Anterior cingulate cortex (tissue), 58 donors: ENCODE results near the gene SMG1.
"Not testable (repeated sequence)": the region's sequence is repeated elsewhere in the genome, so short reads cannot be mapped to it uniquely, and the experiment has no call there.

ENCODE experiments used
- DNase-seq, 58 donors: peaks; one replicate each; lab custom pipeline; 2025; lab: John Stamatoyannopoulos, UW

SMG1 gene

GRCh38 chr16:18862891-18863290 lies 63.3 kb downstream of the SMG1 start:
- not testable (repeated sequence) for DNase-seq

GRCh38 chr16:18855196-18855595 lies 71.0 kb downstream of the SMG1 start:
- no peak for DNase-seq

- no peak for DNase-seq
These were observed 72.5 kb downstream of the SMG1 start for GRCh38 chr16:18853694-18854093.

DNA sequence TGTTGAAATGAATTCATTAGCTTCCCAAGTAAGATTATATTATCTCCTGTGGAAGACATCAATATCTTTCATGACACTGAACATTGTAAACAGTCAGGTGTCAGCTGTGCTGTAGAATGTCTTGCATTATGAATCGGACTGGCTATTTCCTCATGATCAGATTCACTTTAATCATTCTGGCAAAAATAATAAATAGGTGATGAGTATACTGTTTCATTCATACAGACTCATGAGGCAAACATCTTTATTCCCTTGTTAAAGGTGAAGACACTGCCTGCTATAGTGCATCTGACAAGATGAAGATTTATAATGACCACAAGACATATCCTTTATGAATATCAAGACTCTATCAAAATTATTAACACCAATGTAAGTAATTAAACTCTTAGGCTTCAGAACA lies 73.6 kb downstream of the SMG1 start:
- DNase-seq, result no peak

DNA sequence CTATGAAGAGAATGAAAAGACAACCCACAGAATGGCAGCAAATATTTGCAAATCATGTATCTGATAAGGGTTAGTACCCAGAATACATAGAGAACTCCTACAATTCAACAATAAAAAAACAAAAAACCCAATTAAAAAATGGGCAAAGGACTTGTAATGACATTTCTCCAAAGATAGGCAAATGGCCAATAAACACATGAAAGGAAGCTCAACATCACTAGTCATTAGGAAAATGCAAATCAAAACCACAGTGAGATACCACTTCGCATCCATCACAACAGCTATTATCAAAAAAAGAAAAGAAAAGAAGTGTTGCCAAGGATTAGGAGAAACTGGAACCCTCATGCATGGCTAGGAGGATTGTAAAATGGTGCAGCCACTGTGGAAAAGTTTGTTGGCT lies 79.8 kb downstream of the SMG1 start:
- DNase-seq, result no peak

DNA sequence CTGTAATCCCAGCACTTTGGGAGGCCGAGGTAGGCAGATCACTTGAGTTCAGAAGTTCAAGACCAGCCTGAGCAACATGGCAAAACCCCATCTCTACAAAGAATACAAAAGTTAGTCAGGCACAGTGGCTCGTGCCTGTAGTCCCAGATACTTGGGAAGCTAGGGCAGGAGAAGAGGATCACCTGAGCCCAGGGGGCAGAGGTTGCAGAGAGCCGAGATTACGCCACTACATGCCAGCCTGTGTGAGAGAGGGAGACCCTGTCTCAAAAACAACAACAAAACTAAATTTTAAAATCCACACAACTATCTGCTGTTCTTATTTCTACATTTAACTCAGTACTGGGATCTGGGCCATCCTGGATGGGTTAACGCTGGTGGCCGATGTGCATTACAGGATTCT lies 83.6 kb downstream of the SMG1 start:
- no peak for DNase-seq

DNA sequence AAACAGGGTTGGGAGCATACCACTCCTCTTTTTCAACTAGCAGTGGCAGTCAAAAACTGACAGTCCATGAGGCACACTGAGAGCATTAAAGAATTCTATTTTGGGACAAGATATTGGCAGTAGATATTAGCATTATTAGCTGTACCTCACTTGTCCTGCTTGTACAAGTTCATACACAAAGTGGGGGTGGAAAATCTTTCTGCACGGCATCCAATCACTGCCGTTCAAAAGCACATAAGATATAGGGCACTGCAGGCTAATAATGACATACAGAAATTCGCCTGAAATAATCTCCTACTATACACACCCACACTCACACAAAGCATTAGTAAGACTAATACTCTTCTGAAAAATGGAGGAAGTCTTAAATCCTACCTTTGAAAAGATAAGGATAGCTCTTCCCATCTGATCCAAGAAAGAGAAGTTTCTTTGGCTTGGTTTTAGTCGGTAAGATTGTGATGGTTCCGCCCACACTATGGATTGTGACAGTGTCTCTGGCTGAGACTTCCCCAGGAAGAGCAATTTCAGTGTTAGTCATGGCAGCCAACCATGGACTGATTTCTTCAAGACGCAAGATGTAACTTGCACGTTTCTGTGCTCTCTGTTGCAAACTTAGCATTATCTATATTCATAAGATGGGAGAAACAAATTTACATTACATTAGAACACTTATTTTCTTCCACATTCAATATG lies 84.2 kb downstream of the SMG1 start:
- peak in 9 of 58 donors; percentile 0 to 58 (median 6) for DNase-seq

- no peak for DNase-seq
These were observed 86.7 kb downstream of the SMG1 start for GRCh38 chr16:18839555-18839954.

DNA sequence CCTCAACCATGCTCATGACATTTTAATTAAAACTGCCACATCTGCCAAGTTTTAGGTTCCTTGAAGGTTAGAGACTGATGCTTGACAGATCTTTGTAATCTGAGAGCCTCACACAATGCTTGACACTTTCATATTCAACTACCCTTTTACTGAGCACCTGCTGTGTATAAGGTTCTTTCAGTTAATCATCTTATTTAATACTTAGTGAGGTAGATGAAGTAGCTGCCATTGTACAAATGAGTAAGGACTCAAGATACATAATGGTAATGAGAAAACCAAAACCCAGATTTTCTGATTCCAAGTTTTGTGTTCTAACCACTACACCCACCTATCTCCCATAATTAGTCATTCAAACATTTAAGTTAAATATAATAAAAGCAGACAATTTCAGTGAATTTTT lies 89.5 kb downstream of the SMG1 start:
- no peak for DNase-seq

DNA sequence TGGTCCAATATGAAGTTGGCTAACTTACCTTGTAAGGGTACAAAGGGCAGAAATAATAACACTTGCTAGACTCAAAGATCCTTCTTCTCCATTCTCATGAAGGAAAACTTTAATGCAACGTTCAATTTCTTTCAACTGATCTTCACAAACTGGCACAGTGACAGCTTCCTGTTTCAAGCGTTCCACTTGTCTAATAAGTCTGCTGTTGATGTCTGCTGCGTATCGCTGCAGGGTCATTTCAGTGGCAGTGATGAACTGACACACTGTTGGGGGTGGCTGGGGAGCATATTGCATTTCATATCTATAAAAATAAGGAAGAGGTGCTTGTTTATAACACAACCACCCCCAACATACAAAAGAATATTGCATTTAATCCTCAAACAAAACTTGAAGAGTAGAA lies 91.3 kb downstream of the SMG1 start:
- no peak for DNase-seq

DNA sequence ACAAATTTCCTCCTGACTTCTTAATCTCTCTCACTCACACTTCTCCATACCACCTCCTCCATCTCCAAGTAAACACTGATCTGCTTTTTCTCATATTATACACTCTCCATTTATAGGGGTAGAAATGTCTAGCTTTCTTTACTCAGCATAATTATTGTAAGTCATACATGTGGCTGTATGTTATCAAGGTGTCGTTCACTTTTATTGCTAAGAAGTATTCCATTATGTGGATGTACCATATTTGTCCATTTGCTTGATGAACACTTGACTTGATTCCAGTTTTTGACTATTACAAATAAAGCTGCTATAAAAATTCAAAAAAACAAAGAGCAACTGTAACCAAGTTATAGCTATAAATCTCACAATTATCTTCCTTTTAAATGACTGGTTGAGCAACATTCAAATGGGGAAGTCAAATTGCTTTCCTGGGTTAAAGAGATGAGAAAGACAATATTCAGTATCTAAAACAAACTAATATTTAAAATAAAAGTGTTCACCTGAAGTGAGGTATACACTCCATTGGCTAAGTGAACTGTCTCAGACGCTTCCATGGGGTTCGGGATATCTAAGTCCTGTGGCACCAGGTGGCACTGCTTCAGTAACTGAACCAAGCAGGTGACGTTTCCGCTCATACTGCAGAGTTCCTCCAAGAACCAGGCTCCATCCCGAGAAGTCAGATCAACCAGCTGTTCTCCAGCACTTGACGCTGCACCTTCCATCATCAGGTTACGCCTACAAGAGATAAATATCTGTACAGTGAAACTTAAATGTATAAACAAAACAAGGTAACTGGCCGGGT lies 92.3 kb downstream of the SMG1 start:
- no peak for DNase-seq

GRCh38 chr16:18832613-18833012 lies 93.6 kb downstream of the SMG1 start:
- no peak for DNase-seq

DNA sequence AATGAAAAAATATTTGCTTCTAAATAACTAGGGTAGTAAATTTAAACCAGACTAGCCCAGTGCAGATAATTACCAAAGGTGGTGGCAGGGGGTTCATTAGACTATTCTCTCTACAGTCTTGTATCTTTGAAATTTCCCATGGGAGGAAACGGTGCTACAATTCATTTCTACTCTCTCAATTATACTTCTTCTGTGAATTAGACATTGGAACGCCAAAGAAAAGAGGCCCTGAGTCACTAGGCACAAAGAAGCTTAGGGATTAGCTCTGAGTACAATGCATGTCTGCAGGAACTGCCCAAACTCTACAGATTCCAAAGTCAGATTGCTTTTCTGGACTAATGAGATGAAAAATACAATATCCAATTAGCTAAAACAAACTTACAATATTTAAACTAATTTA lies 94.2 kb downstream of the SMG1 start:
- DNase-seq, result no peak

GRCh38 chr16:18829251-18829650 lies 97.0 kb downstream of the SMG1 start:
- DNase-seq, result no peak

DNA sequence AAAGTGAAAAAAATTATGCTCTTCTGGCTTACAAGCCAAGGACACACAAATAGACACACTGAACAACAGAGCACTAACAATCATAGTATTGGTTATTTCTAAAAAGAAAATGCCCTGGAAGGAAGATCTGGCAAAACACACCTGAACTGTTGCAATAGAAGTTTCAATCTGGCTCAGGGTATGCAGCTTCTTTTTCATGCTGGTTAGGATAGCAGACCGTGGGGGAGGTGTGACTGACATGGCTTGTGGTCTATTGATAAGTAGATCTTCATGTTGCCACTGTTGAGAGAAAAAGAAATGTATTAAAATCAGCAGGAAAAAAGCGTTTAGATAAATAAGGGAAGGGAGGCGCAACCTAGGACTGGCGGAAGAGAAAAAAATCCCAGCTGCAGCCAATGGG lies 98.3 kb downstream of the SMG1 start:
- no peak for DNase-seq

- peak in 9 of 58 donors; percentile 1 to 73 (median 8) for DNase-seq
These were observed 109.9 kb downstream of the SMG1 start for GRCh38 chr16:18816286-18816685.

- no peak for DNase-seq
These were observed 114.3 kb downstream of the SMG1 start for GRCh38 chr16:18811925-18812324.

GRCh38 chr16:18809165-18809564 lies 117.0 kb downstream of the SMG1 start:
- DNase-seq, result no peak

- DNase-seq, result no peak
These were observed 120.9 kb downstream of the SMG1 start for GRCh38 chr16:18805257-18805773.

DNA sequence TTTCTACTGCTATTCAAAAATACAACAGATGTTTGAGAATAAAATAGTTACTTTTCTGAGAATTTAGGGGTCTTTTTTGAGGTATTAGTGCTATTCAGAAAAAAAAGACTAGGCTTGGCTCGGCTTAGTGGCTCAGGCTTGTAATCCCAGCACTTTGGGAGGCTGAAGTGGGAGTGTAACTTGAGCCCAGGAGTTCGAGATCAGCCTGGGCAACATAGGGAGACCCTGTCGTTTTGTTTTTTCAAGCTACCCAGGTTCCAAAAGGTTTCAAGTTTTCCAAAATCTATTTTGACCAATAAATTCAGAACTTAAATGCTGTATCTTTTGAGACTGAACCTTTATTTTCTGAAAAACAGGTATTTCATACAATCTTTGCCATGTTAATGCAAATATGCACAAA lies 121.7 kb downstream of the SMG1 start:
- no peak for DNase-seq

GRCh38 chr16:18803569-18804462 lies 122.4 kb downstream of the SMG1 start:
- DNase-seq, result no peak
